Measurements from ENCODE around the gene ADGRV1. TPM values are rescaled to one million over a fixed set of nuclear protein-coding genes. Genes with fewer than 3 reads are reported as not detected.

Gene ADGRV1
- total and polyA plus RNA-seq, 2 donors (not counting 3 experiments of a cell fraction or from before 2014, with no cell fraction given) = 0.11 to 0.55 TPM

DNA sequence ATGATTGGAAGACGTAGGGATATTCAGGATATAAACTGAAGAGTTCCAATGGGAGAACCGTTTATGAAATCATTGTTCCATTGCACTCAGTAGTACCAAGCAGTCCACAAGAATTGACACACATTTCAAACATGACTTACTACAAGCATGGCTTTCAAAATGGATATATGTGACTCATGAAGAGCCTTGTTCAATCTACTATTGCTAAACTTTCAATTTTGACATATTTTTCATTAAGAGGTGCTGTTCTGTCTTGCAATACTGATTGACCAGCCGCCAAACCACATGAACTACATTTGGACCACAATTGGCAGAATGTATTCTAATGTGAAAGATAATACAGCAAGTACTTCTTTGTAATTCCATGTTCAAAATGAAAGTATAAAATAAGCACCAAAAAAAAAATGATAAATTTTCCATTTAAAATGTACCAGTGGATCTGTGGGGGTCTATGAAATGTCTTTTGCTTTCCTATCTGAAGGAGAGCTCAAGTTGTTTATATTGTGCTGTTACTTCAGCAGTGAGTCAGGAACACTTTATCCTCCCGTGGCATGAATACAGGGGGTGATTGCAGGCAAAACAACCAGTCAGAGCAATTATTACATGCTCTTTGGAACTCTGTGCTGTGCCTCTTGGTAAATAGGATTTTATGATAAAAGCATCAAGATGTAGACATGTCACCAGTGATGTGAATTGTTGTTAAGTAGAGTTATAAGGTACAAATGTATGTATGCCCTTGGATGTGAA, 458.5 kb downstream of the ADGRV1 start:
- no peaks in the 10 kb centered on the region for H3K9me3 ChIP-seq (replicated peaks; ENCODE audit: control insufficient read depth, insufficient read depth, low read length)
- CTCF ChIA-PET = no interaction called here
- FAIRE-seq (no peak), DNase-seq (ENCODE audit: low read depth, low spot score) (no peak)
- no peaks in the 10 kb centered on the region for H3K27me3 ChIP-seq (ENCODE audit: control insufficient read depth in 2 of 2, insufficient read depth in 2 of 2, low read length in 2 of 2)
- no peak overlapping the region for H2AFZ ChIP-seq (ENCODE audit: low read depth, low read length)
- no peak overlapping the region for H3K27ac ChIP-seq (ENCODE audit: insufficient read depth, low read depth, low read length)
- TF ChIP-seq MYC (IDR thresholded peaks at IDR 0.05; ENCODE audit: low read depth, low read length) (no peak), JUN (IDR thresholded peaks at IDR 0.05; ENCODE audit: borderline replicate concordance, insufficient read depth, insufficient read length, low read depth) (no peak), POLR2A (IDR thresholded peaks at IDR 0.05; ENCODE audit: low read depth, low read length) (no peak), FOS (IDR thresholded peaks at IDR 0.05; ENCODE audit: borderline replicate concordance, insufficient read depth, low read length) (no peak), POLR2AphosphoS5 (IDR thresholded peaks at IDR 0.05; ENCODE audit: insufficient read depth, low read depth, low read length) (no peak), GATA2 (IDR thresholded peaks at IDR 0.05; ENCODE audit: insufficient read depth, insufficient read length, low read depth, low read length) (no peak), EZH2 (IDR thresholded peaks at IDR 0.05; ENCODE audit: borderline replicate concordance, low read depth, low read length, severe bottlenecking) (no peak)
- TF ChIP-seq, protein P1, sequence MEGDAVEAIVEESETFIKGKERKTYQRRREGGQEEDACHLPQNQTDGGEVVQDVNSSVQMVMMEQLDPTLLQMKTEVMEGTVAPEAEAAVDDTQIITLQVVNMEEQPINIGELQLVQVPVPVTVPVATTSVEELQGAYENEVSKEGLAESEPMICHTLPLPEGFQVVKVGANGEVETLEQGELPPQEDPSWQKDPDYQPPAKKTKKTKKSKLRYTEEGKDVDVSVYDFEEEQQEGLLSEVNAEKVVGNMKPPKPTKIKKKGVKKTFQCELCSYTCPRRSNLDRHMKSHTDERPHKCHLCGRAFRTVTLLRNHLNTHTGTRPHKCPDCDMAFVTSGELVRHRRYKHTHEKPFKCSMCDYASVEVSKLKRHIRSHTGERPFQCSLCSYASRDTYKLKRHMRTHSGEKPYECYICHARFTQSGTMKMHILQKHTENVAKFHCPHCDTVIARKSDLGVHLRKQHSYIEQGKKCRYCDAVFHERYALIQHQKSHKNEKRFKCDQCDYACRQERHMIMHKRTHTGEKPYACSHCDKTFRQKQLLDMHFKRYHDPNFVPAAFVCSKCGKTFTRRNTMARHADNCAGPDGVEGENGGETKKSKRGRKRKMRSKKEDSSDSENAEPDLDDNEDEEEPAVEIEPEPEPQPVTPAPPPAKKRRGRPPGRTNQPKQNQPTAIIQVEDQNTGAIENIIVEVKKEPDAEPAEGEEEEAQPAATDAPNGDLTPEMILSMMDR (IDR thresholded peaks at IDR 0.05; ENCODE audit: extremely low read depth in 1 of 2, insufficient read depth in 1 of 2, low read depth in 1 of 2, low read length in 2 of 2) = no peak
- TF ChIP-seq, protein P2, sequence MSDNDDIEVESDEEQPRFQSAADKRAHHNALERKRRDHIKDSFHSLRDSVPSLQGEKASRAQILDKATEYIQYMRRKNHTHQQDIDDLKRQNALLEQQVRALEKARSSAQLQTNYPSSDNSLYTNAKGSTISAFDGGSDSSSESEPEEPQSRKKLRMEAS (IDR thresholded peaks at IDR 0.05; ENCODE audit: insufficient read depth, insufficient read length) = no peak
- no peak overlapping the region for H3K9ac ChIP-seq (replicated peaks; ENCODE audit: extremely low read depth, insufficient read depth, low read length)
- H4K20me1 ChIP-seq (replicated peaks; ENCODE audit: control insufficient read depth, extremely low read depth, insufficient read depth, low read length) = no peaks in the 10 kb centered on the region
- no TSS peak for BruUV-seq (replicated peaks)
- no peaks in the 10 kb centered on the region for H3K79me2 ChIP-seq (ENCODE audit: control insufficient read depth, insufficient read depth, low read length)
- dilution Hi-C loops (cut with MboI; ENCODE audit: extremely low pct_ligation_motif_present, low sequenced_read_pairs) (no loop called here), intact Hi-C loops (cut with micrococcal nuclease) (no loop called here)
- no peak overlapping the region for H3K4me2 ChIP-seq (ENCODE audit: insufficient read depth, low read length)
- no peaks in the 10 kb centered on the region for H3K9me1 ChIP-seq (replicated peaks; ENCODE audit: control insufficient read depth, extremely low read depth, insufficient read depth, low read length)
- POLR2A ChIA-PET = no interaction called here
- H3K36me3 ChIP-seq (ENCODE audit: control insufficient read depth in 2 of 2, extremely low read depth in 1 of 2, insufficient read depth in 2 of 2, low read length in 2 of 2) = no peaks in the 10 kb centered on the region
- no peaks in the 10 kb centered on the region for H3K4me1 ChIP-seq (ENCODE audit: control insufficient read depth, extremely low read depth, insufficient read depth, low read length)
- no peak overlapping the region for H3K4me3 ChIP-seq (replicated peaks in 1 of 3; ENCODE audit: insufficient read depth in 1 of 3, low read depth in 1 of 3, low read length in 3 of 3)
